Suprapubic skin (tissue), 4 donors: ENCODE data around the gene CDH4.

ENCODE experiments used
- EP300 ChIP-seq: sonication (generic); formaldehyde crosslinking; IDR thresholded peaks from one replicate; pipeline ENCODE4 v1.6.1; 2017; ENCODE audit warnings: antibody characterized with exemption
- POLR2A ChIP-seq, 2 donors: fragments of 450-650 bp; IDR thresholded peaks; one replicate each; pipeline ENCODE4 v1.6.1; 2017; ENCODE audit warnings: antibody characterized with exemption in 2 of 2, mild to moderate bottlenecking in 2 of 2, moderate library complexity in 2 of 2
- POLR2AphosphoS5 ChIP-seq, 3 donors: sonication (generic); formaldehyde crosslinking; IDR thresholded peaks; one replicate each; pipeline ENCODE4 v1.6.1; 2017; ENCODE audit warnings: antibody characterized with exemption in 3 of 3
- TF ChIP-seq, protein P1 (sequence below), 2 donors: fragments of 200-600 bp in 1 of 2; fragments of 450-650 bp in 1 of 2; sonication (generic) in 1 of 2; IDR thresholded peaks; one replicate each; pipeline ENCODE4 v1.5.1; 2016 to 2019; ENCODE audit warnings: antibody characterized with exemption in 2 of 2, mild to moderate bottlenecking in 1 of 2, moderate library complexity in 1 of 2

DNA sequence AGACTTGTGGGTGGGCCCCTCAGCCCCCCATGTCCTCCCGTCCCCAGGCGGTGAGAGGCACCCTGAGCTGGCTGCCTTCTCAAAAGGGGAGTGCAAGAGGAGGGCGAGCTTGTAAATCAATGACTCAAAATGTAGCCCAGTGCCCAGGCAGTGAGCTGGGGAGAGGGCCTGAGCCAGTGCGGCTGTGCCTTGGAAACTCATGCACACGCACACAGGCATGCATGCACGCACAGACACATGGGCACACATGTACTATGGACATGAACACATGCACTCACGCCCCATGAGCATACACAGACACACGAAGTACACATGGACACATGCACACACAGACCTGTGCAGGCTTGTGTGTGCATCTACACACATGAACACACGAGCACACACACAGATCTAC, 680.1 kb downstream of the CDH4 start:
- TF ChIP-seq, protein P1, sequence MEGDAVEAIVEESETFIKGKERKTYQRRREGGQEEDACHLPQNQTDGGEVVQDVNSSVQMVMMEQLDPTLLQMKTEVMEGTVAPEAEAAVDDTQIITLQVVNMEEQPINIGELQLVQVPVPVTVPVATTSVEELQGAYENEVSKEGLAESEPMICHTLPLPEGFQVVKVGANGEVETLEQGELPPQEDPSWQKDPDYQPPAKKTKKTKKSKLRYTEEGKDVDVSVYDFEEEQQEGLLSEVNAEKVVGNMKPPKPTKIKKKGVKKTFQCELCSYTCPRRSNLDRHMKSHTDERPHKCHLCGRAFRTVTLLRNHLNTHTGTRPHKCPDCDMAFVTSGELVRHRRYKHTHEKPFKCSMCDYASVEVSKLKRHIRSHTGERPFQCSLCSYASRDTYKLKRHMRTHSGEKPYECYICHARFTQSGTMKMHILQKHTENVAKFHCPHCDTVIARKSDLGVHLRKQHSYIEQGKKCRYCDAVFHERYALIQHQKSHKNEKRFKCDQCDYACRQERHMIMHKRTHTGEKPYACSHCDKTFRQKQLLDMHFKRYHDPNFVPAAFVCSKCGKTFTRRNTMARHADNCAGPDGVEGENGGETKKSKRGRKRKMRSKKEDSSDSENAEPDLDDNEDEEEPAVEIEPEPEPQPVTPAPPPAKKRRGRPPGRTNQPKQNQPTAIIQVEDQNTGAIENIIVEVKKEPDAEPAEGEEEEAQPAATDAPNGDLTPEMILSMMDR (IDR thresholded peaks at IDR 0.05) = no peak
- TF ChIP-seq POLR2A (IDR thresholded peaks at IDR 0.05) = no peak
- TF ChIP-seq POLR2AphosphoS5 (IDR thresholded peaks at IDR 0.05) = no peak
- no peak for TF ChIP-seq EP300
